Endometrial microvascular endothelial cells (primary cell): ENCODE data around the gene MYMX. TPM values are rescaled to one million over a fixed set of nuclear protein-coding genes. Genes with fewer than 3 reads are reported as not detected.

Source experiments
- in situ Hi-C: cut with HindIII; loops from 2 replicates; pipeline ENCODE4 v1.10.0; 2017; ENCODE audit warnings: low sequenced_read_pairs, low pct_unique_long_range_greater_than_20kb; ENCODE audit errors: inconsistent ontology term
- total RNA-seq: library from RNA; depleted of rRNA; stranded (reverse); fragments of >200 nt; gene quantifications from one replicate; pipeline ENCODE4 v1.2.3, GENCODE V29; 2015; ENCODE audit errors: inconsistent ontology term

MYMX gene
- total RNA-seq, 1 donor from 2014 or later: not detected

DNA sequence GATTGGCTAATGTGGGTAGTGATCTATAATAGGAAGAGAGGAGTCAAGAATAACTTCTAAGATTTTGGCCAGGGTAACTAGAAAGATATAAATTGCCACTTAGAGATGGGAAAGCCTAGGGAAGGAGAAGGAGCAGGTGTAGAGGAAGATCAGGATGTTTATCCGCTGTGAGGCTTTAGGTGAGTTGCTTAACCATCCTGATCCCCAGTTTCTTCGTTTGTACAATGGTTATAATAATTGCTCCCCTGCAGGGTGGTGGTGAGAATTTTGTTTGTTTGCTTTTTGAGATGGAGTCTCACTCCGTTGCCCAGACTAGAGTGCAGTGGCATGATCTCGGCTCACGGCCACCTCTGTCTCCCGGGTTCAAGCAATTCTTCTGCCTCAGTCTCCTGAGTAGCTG, 2.4 kb upstream of the MYMX start:
- in situ Hi-C loops: no loop called here

DNA sequence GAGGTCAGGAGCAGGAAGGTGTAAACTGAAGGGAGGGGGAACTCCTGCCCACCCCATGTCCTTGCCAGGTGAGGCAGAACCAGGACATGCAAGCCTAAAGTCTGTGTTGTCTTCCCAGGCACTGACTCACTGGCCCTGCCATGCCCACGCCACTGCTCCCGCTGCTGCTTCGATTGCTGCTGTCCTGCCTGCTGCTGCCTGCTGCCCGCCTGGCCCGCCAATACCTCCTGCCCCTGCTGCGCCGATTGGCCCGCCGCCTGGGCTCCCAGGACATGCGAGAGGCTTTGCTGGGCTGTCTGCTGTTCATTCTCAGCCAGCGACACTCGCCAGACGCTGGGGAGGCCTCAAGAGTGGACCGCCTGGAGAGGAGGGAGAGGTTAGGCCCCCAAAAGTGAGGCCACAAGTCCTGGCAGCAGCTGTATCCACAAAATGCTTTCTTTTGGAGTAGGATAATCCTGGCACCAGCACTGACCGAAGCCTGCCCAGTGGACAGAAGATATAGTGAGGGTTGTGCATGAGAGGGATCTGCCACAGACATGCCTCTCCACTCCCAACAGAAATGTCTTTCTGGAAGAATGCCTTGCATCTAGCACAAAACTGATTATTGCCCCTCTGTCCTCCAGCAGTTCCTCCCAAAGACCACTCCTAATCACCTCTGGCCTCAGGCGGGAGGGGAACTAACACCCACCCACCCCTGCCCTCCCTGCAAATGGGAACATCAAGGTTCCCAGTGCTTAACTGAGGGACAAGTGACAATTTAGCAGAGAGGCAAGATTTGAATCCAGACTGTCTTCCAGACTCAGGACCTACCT, 812 bp downstream of the MYMX start:
- in situ Hi-C loops: no loop called here

DNA sequence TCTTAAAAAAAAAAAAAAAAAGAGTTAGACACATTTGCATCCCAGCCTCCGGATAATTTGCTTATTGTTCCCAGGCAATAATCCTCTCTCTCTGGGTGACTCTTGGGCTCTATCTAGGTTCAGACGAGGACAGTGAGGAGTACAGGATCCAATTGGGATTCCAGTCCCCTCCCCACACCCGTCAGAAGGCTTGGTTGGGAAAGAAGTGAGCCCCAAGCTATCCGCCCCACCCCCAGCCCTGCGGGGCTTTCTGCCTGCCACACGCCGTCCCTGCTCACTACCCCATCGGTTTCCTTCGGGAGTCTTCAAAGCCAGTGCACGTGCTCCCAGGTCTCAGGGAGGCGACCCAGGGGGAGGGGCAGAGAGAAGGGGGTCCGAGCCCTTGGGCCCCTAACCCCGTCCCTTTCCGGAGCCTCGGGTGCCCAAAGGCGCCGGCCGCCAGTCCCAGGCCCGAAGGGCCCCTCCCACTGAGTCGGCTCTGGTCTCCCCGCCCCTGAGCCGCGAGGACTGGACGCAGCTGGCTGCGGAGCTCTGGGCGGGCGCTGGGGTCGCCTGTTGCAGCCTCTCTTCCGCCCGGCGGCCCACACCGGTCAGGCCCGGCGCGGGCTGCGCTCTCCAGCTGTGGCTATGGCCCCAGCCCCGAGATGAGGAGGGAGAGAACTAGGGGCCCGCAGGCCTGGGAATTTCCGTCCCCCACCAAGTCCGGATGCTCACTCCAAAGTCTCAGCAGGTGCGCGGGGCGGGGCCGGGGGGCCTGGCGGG, 2.5 kb downstream of the MYMX start:
- in situ Hi-C loops: no loop called here

DNA sequence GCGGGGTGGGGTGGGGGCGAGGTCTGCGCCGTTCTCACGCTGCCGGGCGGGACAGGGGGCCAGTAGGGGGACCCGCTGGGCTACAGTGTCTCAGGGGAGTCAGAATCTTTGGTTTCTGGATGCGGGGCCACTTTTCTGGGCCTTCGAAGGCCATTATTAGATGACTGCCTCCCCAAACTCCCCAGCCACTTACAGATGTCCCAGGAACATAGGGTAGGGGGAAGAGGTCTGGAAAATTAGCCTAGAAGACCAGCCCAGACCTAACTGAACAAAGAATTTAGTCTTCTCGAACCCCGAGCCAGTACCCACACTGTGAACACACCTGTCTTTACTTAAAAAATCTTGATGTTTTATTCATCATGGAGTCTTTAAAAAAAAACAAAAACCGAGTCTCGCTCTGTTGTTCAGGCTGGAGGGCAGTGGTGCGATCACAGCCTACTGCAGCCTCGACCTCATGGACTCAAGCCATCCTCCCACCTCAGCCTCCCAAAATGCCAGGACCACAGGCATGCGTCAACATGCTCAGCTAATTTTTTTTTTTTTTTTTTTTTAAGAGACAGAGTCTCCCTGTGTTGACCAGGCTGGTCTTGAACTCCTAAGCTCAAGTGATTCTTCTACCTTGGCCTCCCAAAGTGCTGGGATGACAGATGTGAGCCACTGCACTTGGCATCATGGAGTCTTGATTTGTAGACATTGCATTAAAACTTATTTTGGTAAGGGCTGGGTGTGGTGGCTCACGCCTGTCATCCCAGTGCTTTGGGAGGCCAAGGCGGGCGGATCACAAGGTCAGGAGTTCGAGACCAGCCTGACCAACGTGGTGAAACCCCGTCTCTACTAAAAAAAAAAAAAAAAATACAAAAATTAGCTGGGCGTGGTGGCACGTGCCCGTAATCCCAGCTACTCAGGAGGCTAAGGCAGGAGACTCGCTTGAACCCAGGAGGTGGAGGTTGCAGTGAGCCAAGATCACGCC, 3.4 kb downstream of the MYMX start:
- in situ Hi-C loops: no loop called here

DNA sequence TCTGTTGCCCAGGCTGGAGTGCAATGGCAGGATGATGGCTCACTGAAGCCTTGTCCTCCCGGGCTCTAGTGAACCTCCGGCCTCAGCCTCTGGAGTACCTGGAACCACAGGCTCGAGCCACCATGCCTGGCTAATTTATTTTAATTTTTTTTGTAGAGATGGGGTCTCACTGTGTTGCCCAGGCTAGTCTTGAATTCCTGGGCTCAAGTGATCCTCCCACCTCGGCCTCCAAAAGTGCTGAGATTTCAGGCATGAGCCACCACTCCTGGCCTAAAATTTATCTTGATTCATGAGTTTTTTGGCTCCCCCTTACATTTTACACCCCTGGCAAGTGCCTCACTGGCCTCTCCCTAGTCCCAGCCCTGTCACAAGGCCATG, 4.2 kb downstream of the MYMX start:
- in situ Hi-C loops: no loop called here

DNA sequence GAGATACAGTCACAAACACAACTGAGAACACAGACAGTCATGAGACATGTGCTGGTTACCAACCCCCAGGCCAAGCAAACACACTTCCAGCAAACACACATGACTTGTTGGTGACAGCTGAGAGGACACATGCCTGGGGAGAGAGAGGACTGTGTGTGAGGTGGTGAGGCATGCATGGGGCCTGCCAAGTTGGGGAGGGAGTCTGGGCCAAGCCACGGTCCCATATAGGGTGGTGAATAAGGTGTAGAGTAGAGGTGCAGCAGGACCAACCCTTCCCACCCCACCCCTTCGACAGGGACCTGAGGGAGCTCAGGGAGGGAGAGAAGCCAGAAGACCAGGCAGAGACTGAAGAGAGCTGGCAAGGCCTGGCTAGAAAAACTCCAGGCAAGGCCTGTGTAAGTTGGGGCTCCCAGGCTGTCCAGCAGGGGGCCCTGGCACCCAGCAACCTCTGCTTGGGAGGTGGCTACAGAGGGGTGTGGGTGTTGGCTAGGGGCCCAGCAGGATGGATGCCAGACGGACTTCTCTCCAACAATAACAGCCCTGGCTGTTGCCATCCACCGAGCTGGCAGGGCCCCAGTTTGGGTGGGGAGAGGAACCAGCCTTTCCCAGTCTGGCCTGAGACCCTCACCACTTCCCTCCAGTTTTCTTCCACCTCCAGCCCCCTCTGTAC, 4.7 kb downstream of the MYMX start:
- in situ Hi-C loops: no loop called here

DNA sequence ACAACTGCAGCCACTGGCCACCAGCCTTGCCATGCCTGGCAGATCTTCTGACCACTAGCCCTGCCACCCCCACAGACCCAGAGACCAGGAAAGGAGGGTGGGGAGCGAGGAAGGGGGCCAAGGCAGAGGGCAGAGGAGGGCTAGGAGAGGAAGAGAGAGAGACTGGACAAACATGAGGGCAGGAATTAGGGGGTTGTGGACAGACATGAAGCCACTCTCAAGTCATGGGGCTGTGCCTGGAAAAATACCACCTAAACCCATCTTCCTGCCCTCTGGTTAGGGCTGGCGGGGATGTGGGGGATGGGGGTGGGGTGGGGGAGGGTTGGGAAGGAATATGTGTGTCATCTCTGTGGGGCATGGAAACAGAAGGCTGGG, 5.2 kb downstream of the MYMX start:
- in situ Hi-C loops: no loop called here

DNA sequence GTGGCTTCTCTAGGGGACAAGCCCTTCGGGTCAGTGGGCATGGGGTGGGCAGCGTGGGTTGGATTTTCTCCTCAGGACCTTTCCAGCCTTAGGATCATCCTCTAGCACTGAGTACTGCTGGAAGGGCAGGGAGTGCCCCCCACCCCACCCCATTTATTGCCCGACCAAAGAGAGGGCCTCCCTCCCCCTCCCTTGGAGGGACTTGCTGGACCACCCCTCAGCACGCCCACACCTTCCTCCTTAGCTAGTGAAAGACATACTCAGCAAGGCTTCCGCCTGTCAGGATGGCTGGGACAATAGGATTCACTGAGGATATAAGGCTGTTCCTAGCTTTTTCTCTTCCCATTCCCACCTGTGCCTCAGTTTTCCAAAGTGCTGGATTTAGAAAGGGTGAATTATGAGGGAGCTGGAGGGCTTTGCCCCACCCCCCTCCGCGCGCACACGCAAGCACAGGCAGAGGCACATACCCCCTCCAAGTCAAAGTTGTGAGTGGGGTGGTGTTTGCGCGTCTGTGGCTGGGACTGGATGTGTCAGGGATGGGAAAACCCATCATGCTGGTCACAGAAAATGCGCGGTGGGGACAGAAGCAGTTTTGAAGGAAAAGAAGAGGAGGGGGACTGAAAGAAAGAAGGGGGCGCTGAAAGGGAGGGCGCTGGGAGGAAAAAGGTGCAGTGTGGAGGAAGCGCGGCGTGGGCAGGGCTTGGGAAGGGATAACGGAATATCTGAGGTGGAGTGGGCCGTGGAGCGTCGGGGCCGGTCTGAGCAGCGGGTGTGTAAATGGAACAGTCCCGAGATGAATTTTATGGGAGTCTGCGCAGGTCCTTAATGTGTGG, 6.0 kb downstream of the MYMX start:
- in situ Hi-C loops: no loop called here

DNA sequence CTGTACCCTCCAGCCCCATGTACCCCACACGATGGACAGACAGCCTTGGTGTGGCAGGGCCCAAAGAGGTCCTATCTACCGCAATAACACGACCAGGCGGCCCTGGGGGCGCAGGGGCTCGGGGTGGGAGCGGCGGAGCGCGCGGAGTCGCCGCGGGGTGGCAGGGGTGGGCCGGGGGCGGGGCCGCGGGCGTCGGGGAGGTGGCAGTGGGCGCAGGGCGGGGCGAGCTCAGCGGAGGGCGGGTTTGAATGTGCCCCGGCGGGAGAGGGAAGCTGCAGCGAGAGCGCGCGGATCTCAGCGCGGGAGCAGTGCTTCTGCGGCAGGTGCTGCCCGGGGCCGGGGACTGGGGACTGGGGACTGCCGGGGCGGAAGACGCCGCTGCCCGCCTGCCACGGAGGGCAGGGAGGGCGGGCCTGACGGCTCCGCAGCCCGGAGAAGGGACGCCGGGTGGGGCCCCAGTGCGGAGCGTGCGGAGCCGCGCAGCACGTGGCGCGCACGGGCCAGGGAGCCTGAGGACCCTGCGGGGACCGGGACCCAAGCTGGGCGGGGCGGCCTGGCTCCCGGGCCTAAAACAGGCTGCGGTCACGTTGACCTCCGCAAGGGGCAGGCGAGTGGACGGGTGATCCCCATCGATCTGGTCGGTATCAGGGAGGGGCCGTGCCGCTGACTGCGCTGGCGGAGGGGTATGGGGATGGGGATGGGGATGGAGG, 6.7 kb downstream of the MYMX start, which contains the start of gene SLC29A1:
SLC29A1 (plus strand) TSS at position 277 of the 710 bp plus-strand sequence. CDS start 3,719 bp downstream, outside the sequence.
- in situ Hi-C loops: no loop called here

DNA sequence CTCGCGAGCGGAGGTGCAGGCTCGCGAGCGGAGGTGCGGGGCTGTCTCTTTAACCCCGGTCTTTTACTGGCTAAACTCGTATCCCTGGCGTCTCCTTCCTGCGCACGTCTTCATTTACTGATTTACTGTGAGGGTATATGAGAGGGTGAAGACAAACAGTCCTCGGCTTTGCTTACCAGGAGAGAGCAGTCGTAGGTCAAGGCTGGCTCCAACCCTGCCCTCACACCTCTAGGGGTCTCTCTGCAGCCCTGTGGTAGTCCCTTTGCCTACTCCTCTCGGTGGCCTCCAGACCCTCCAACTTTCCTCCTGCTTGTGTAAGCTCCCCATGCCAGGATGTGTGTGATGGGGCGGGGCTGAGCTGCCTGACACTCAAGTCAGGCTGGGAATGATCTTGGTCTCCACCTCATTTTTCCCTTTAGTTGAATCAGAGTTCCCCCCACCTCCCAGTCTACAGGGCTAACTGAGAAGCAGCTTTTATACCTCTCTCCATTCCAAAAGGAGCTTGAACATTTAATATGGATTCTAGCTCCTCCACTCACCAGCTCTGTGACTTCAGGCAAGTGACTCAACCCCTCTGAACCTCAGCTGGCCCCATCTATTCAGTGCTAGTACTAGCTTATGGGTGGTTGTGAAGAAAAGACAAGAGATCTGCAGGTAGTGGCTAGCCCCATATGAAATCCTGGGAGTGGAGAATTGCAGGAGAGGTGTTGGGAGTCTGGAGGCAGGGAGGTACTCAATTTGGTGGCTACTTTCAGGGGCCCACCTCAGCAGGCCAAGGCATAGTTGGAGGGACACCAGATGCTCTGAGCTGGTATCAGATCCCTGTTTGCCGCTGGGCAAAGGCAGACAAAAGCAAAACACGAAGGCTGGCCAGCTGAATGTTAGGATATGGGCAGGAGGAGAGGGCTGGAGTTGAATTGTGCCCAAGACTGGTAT, 7.6 kb downstream of the MYMX start:
- in situ Hi-C loops: no loop called here

DNA sequence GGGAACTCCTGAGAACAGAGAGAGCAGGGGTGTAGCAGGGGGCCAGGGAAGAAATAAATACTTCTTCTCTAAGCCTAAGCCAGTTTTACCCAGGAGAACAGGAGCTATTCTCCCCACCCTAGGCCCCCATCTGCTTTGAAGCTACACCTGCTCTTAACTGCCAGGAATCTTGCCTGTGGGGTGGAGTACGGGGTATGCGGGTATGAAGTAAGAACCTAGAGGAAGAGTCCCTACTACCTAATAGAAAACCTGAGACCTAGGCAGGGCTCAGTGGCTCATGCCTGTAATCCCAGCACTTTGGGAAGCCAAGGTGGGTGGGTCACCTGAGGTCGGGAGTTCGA, 8.2 kb downstream of the MYMX start:
- in situ Hi-C loops: no loop called here

DNA sequence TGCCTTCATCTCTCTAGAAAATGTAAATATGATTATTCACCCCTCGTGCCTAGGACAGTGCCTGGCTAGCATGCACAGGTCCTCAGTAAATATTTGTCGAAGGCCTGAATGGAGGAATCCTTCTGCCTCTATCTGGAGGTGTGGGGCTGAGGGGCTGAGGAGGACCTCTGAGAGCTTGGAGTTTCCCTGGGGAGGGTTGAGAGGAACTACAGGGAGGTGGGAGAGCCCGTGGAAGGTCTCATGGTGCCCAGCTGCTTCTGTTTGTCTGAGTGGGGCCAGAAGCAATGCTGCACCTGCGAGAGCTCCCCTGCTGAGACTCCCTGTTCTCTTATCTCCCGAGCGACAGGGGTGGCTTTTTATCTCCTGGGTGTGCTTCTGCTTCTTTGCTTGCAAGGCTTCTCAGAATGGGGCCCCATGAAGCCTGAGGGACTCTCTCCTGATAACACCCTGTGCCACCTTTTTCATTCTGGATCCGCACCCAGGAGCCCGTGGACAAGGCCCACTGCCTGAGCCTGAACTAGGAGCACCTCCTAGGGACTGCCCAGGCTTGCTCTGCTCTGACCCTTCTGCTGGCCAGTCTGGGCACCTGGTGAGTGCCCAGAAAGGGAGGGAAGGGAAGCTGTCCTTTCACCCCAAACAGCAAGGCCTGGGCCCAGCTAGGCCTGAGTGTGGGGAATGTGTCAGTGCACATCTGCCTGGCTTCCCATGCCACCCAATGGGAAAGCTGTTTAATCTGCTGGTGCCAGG, 9.0 kb downstream of the MYMX start:
- in situ Hi-C loops: no loop called here

DNA sequence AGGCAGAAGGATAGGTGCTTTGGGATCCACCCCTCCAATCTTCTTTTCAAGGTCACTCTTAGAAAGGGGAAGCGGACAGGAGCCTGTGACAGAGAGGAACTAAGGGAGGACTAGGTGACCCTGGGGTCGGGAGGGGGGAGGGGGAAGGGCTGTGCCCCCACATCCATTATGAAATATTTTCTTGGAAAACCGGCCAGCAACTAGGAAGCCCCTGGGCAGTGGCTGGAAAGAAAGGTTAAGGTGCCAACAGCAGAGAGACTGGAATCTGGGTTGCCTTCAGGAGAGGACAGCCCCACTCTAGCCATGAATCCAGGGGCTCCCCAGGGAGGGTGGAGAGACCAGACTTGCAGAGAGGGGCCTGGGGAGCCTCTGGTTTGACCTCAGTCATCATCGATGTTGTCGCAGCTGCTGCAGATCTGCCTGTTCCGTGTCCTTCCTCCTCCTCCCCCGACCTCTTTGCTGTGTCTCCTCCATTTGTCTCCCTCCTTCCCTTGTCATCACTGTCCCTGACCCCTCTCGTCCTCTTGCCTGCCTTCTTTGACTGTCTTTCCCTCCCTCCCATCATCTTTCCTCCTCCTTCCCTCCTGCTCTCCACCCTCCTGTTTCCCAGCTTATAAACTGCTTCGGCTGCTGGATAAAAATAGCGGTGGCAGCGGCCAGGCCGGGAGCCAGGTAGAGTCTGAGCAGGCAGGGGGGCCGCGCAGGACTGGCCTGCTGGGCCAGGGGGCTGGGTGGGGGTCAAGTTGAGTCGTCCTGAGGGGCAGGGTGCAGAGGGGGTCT, 9.8 kb downstream of the MYMX start:
- in situ Hi-C loops: no loop called here

DNA sequence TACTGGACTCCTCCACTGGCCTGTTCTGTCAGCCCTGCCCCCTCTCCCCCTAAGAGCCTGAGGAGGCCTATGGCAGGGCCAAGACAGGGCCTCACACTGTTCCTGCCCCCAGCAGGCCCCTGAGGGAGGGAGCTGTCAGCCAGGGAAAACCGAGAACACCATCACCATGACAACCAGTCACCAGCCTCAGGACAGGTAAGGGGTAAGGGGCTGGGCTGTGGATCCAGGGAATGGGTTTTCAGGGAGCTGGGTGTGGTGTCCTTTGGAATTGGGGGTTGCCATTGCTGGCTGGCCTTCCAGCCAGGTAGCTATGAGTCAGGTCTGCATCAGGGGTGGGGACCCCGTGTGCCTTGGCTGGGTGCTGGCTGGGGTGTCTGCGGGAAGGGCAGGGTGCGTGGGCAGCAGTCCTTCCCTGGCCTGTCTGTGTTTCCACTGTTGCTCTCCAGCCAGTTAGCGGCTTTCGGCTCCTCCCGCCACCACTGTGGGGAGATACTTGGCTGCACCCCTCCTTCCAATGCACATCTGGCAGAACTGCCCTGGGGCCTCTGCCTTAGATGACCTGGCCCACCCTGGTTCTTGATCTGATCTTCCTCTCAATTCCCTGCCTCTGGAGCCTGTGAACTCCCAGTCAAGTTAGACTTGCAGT, 10.5 kb downstream of the MYMX start:
- in situ Hi-C loops: no loop called here

DNA sequence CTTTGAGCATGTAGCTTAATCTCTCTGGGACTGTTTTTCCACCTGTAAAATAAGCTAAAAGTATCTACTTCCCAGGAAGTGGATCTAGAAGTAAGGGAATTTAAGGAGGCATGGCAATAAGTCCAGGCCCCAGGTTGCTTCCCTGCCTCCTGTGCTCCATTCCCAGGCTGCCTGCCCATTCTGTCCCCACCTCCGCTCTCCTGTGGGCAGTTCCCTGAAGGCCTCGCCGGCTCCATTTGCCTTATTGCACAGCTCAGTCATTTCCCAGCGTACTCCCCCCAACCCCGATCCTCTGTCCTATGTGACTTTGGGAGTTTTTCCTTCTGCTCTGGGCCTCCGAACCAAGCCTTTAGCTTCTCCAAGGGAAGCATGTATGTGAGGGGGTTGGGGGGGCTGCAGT, 11.3 kb downstream of the MYMX start:
- in situ Hi-C loops: no loop called here
